MM.1S (cell line): ENCODE measurements around the gene SIX3.

ENCODE experiments used
- DNase-seq: peaks from one replicate; pipeline ENCODE4 v3.0.0-alpha.2; 2015
- H2AFZ ChIP-seq: fragments of 300-600 bp; sonication (generic); 2 replicates; pipeline ENCODE4 v1.6.0; 2016; ENCODE audit warnings: antibody characterized with exemption, low read length
- H3F3A ChIP-seq: fragments of 300-600 bp; sonication (generic); 2 replicates; pipeline ENCODE4 v1.6.1; 2016; ENCODE audit warnings: mild to moderate bottlenecking, antibody characterized with exemption, low read length, moderate library complexity, mixed read lengths; ENCODE audit not compliant: insufficient read depth
- H3K27ac ChIP-seq: fragments of 300-600 bp; sonication (generic); 2 replicates; pipeline ENCODE4 v1.5.1; 2016; ENCODE audit warnings: mild to moderate bottlenecking, low read length
- H3K27me3 ChIP-seq: fragments of 300-600 bp; sonication (generic); replicated peaks from 2 replicates; pipeline ENCODE4 v1.6.0; 2016; ENCODE audit warnings: low read length; ENCODE audit not compliant: insufficient read depth
- H3K36me3 ChIP-seq: fragments of 300-600 bp; sonication (generic); replicated peaks from 2 replicates; pipeline ENCODE4 v1.6.1; 2016; ENCODE audit warnings: mild to moderate bottlenecking, low read length, mixed read lengths; ENCODE audit not compliant: insufficient read depth
- H3K4me1 ChIP-seq: fragments of 300-600 bp; sonication (generic); 2 replicates; pipeline ENCODE4 v1.6.1; 2016; ENCODE audit warnings: low read length, mixed read lengths
- H3K4me2 ChIP-seq: fragments of 300-600 bp; sonication (generic); 2 replicates; pipeline ENCODE4 v1.6.0; 2016; ENCODE audit warnings: low read depth, low read length
- H3K4me3 ChIP-seq: fragments of 300-600 bp; sonication (generic); 2 replicates; pipeline ENCODE4 v1.5.1; 2016; ENCODE audit warnings: low read length, mixed read lengths
- H3K79me2 ChIP-seq: fragments of 300-600 bp; sonication (generic); 2 replicates; pipeline ENCODE4 v1.6.1; 2016; ENCODE audit warnings: mixed run types, low read length, mixed read lengths
- H3K9ac ChIP-seq: fragments of 300-600 bp; sonication (generic); 2 replicates; pipeline ENCODE4 v1.6.1; 2016; ENCODE audit warnings: low read length, mixed read lengths
- H3K9me2 ChIP-seq: fragments of 300-600 bp; sonication (generic); replicated peaks from 2 replicates; pipeline ENCODE4 v1.6.1; 2016; ENCODE audit warnings: mild to moderate bottlenecking, low read length, mixed read lengths; ENCODE audit not compliant: insufficient read depth
- H3K9me3 ChIP-seq: fragments of 300-600 bp; sonication (generic); replicated peaks from 2 replicates; pipeline ENCODE4 v1.6.1; 2016; ENCODE audit warnings: mild to moderate bottlenecking, low read length, mixed read lengths; ENCODE audit not compliant: insufficient read depth
- H4K20me1 ChIP-seq: fragments of 300-600 bp; sonication (generic); 2 replicates; pipeline ENCODE4 v1.6.1; 2016; ENCODE audit warnings: mild to moderate bottlenecking, low read length, moderate library complexity, mixed read lengths; ENCODE audit not compliant: insufficient read depth
- EZH2 ChIP-seq: fragments of 300-600 bp; sonication (generic); optimal IDR thresholded peaks from 2 replicates; pipeline ENCODE3; 2017; ENCODE audit warnings: low read depth, mild to moderate bottlenecking, antibody characterized with exemption, low read length, mixed read lengths
- EZH2phosphoT487 ChIP-seq: fragments of 300-600 bp; sonication (generic); IDR thresholded peaks from 2 replicates; pipeline ENCODE4 v1.6.1; 2018; ENCODE audit warnings: antibody characterized with exemption, low read length
- TF ChIP-seq, protein P1 (sequence below): fragments of 300-600 bp; sonication (generic); IDR thresholded peaks from 2 replicates; pipeline ENCODE4 v1.5.1; 2016; ENCODE audit warnings: antibody characterized with exemption, low read length, mixed read lengths

Gene SIX3

DNA sequence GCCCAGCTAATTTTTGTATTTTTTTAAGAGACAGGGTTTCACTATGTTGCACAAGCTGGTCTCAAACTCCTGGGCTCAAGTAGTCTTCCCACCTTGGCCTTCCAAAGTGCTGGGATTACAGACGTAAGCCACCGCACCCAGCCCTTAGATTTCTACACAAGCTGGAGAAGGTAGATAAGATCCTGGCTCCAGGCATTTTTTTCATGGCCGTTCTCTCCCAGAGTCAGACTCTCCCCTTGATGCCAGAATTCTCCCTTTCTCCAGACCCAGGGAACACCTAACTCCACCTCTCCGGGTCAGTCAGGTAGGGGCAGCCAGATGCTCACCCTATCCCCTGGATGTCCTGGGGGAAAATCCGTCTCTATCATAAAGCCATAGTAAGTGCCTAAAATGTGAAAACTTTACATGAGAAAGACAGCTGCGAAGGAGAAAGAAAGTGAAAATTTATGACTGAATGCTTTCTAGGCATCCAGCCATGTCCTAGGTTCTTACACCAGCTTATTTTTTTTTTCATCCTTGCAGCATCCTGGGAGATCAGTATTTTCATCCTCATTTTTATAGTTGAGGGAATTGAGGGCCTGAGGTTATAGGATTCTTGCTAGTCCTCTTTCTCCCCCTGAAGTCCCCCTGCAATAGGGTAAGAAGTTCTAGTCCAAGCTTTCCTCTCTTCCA lies 16.3 kb downstream of the SIX3 start:
- Histone ChIP-seq H3K9me3 (no peaks in the 10 kb centered on the region), H3K9me2 (no peaks in the 10 kb centered on the region), H4K20me1 (no peaks in the 10 kb centered on the region), H3F3A (no peaks in the 10 kb centered on the region), H3K36me3 (no peaks in the 10 kb centered on the region), H3K27ac (no peak overlapping the region), H3K4me2 (no peak overlapping the region), H2AFZ (no peak overlapping the region), H3K4me1 (0 out of 2 replicates have a peak, but pooled peaks cover 1% of the 10 kb centered on the region), H3K4me3 (no peak overlapping the region), H3K9ac (no peak overlapping the region), H3K27me3 (peaks cover 25% of the 10 kb centered on the region), H3K79me2 (no peaks in the 10 kb centered on the region)
- TF ChIP-seq EZH2 (no peak), EZH2phosphoT487 (no peak)
- TF ChIP-seq, protein P1, sequence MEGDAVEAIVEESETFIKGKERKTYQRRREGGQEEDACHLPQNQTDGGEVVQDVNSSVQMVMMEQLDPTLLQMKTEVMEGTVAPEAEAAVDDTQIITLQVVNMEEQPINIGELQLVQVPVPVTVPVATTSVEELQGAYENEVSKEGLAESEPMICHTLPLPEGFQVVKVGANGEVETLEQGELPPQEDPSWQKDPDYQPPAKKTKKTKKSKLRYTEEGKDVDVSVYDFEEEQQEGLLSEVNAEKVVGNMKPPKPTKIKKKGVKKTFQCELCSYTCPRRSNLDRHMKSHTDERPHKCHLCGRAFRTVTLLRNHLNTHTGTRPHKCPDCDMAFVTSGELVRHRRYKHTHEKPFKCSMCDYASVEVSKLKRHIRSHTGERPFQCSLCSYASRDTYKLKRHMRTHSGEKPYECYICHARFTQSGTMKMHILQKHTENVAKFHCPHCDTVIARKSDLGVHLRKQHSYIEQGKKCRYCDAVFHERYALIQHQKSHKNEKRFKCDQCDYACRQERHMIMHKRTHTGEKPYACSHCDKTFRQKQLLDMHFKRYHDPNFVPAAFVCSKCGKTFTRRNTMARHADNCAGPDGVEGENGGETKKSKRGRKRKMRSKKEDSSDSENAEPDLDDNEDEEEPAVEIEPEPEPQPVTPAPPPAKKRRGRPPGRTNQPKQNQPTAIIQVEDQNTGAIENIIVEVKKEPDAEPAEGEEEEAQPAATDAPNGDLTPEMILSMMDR: no peak
- DNase-seq: no peak

DNA sequence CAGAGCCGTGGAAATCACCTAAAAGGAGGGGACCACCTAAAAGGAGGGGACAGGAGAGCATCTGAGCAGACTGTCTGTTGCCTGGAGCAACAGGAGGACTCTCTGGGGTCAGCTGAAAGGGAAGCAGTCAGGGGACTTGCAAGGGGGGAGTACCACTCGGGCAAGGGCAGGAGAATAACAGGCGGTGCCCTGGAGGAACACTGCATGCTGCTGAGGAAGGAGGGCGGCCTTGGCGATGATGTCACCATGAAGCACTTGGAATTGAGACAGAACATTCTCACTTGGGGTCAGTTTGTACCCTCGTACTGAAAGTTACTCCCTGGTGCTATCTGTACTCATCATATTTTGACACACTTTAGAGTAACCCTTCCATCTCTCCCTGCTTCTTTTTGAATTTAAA lies 18.4 kb downstream of the SIX3 start:
- Histone ChIP-seq H3K27ac (no peak overlapping the region), H4K20me1 (no peaks in the 10 kb centered on the region), H3F3A (no peaks in the 10 kb centered on the region), H3K9ac (no peak overlapping the region), H3K79me2 (no peaks in the 10 kb centered on the region), H3K36me3 (no peaks in the 10 kb centered on the region), H3K9me2 (no peaks in the 10 kb centered on the region), H3K4me3 (no peak overlapping the region), H3K4me1 (no peaks in the 10 kb centered on the region), H3K9me3 (no peaks in the 10 kb centered on the region), H2AFZ (no peak overlapping the region), H3K4me2 (no peak overlapping the region), H3K27me3 (0 out of 2 replicates have a peak, but pooled peaks cover 5% of the 10 kb centered on the region)
- TF ChIP-seq, protein P1: no peak
- TF ChIP-seq EZH2 (no peak), EZH2phosphoT487 (no peak)
- DNase-seq: no peak

DNA sequence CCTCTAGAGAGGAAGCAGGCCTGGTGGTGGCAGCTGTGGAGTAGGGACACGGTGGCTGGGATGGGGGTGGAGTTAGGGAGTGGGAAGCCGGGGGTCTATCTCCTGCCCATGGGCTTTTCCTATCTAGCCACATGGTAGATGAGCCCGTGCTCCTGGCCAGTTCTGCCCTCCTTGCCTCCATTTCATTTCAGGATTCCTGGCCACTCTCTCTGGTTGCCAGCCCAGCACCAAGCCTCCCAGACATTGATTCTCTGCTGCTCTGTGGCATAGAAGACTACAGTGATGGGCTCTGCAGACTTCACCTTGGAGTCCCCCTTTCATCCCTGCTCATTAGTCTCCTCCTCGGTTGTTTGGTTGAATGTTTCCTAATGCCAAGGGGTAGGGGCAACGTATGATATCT lies 19.4 kb downstream of the SIX3 start:
- no peaks in the 10 kb centered on the region for H4K20me1 ChIP-seq
- H3K9me3 ChIP-seq: no peaks in the 10 kb centered on the region
- H3K9me2 ChIP-seq: no peaks in the 10 kb centered on the region
- H3K27ac ChIP-seq: no peak overlapping the region
- no peak overlapping the region for H3K4me3 ChIP-seq
- no peak overlapping the region for H3K9ac ChIP-seq
- H3F3A ChIP-seq: no peaks in the 10 kb centered on the region
- no peaks in the 10 kb centered on the region for H3K36me3 ChIP-seq
- no peak overlapping the region for H2AFZ ChIP-seq
- TF ChIP-seq EZH2 (no peak), EZH2phosphoT487 (no peak)
- TF ChIP-seq, protein P1: no peak
- no peaks in the 10 kb centered on the region for H3K27me3 ChIP-seq
- no peak for DNase-seq
- H3K79me2 ChIP-seq: no peaks in the 10 kb centered on the region
- no peaks in the 10 kb centered on the region for H3K4me1 ChIP-seq
- no peak overlapping the region for H3K4me2 ChIP-seq
